ENCODE measurements around the gene SPTLC3. TPM values are rescaled to one million over a fixed set of nuclear protein-coding genes. Genes with fewer than 3 reads are reported as not detected.

SPTLC3 gene
- total and polyA plus RNA-seq, 2 of the 13 experiments (the other 11 are each of a cell fraction or from before 2014, with no cell fraction given): 20.5 to 95.6 TPM

GRCh38 chr20:13059398-13060136, 50.8 kb downstream of the SPTLC3 start (continued):
- TF ChIP-seq PAX8 (CRISPR knock-in tag; IDR thresholded peaks at IDR 0.05; ENCODE audit: borderline replicate concordance) (0 out of 2 replicates have a peak, but pooled peaks have one; percentile 42), ZNF615 (CRISPR knock-in tag; IDR thresholded peaks at IDR 0.05; ENCODE audit: borderline replicate concordance) (no peak), ZFP36L2 (CRISPR knock-in tag; IDR thresholded peaks at IDR 0.05) (no peak), ZNF775 (CRISPR knock-in tag; IDR thresholded peaks at IDR 0.05; ENCODE audit: borderline replicate concordance) (no peak), ZKSCAN5 (CRISPR knock-in tag; IDR thresholded peaks at IDR 0.05) (no peak), MIXL1 (CRISPR knock-in tag; IDR thresholded peaks at IDR 0.05) (peak; percentile 83), ZSCAN31 (CRISPR knock-in tag; IDR thresholded peaks at IDR 0.05; ENCODE audit: low read depth) (no peak), ZNF605 (CRISPR knock-in tag; IDR thresholded peaks at IDR 0.05) (peak; percentile 51; the same call in 1 of the 2 replicates), THYN1 (CRISPR knock-in tag; IDR thresholded peaks at IDR 0.05; ENCODE audit: borderline replicate concordance, low read depth) (peak; percentile 46; the same call in 1 of the 2 replicates), GATAD2A (CRISPR knock-in tag; IDR thresholded peaks at IDR 0.05) (no peak), SATB2 (CRISPR knock-in tag; IDR thresholded peaks at IDR 0.05) (no peak), ZNF543 (CRISPR knock-in tag; IDR thresholded peaks at IDR 0.05) (no peak), ZNF17 (CRISPR knock-in tag; IDR thresholded peaks at IDR 0.05) (no peak), JARID2 (CRISPR knock-in tag; IDR thresholded peaks at IDR 0.05; ENCODE audit: insufficient replicate concordance) (no peak)
- TF ChIP-seq, protein P1, sequence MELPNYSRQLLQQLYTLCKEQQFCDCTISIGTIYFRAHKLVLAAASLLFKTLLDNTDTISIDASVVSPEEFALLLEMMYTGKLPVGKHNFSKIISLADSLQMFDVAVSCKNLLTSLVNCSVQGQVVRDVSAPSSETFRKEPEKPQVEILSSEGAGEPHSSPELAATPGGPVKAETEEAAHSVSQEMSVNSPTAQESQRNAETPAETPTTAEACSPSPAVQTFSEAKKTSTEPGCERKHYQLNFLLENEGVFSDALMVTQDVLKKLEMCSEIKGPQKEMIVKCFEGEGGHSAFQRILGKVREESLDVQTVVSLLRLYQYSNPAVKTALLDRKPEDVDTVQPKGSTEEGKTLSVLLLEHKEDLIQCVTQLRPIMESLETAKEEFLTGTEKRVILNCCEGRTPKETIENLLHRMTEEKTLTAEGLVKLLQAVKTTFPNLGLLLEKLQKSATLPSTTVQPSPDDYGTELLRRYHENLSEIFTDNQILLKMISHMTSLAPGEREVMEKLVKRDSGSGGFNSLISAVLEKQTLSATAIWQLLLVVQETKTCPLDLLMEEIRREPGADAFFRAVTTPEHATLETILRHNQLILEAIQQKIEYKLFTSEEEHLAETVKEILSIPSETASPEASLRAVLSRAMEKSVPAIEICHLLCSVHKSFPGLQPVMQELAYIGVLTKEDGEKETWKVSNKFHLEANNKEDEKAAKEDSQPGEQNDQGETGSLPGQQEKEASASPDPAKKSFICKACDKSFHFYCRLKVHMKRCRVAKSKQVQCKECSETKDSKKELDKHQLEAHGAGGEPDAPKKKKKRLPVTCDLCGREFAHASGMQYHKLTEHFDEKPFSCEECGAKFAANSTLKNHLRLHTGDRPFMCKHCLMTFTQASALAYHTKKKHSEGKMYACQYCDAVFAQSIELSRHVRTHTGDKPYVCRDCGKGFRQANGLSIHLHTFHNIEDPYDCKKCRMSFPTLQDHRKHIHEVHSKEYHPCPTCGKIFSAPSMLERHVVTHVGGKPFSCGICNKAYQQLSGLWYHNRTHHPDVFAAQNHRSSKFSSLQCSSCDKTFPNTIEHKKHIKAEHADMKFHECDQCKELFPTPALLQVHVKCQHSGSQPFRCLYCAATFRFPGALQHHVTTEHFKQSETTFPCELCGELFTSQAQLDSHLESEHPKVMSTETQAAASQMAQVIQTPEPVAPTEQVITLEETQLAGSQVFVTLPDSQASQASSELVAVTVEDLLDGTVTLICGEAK (IDR thresholded peaks at IDR 0.05): no peak
- TF ChIP-seq, protein P1 (CRISPR knock-in tag; IDR thresholded peaks at IDR 0.05): no peak
- TF ChIP-seq, protein P2, sequence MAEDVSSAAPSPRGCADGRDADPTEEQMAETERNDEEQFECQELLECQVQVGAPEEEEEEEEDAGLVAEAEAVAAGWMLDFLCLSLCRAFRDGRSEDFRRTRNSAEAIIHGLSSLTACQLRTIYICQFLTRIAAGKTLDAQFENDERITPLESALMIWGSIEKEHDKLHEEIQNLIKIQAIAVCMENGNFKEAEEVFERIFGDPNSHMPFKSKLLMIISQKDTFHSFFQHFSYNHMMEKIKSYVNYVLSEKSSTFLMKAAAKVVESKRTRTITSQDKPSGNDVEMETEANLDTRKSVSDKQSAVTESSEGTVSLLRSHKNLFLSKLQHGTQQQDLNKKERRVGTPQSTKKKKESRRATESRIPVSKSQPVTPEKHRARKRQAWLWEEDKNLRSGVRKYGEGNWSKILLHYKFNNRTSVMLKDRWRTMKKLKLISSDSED (CRISPR knock-in tag; IDR thresholded peaks at IDR 0.05): no peak
- TF ChIP-seq, protein P3, sequence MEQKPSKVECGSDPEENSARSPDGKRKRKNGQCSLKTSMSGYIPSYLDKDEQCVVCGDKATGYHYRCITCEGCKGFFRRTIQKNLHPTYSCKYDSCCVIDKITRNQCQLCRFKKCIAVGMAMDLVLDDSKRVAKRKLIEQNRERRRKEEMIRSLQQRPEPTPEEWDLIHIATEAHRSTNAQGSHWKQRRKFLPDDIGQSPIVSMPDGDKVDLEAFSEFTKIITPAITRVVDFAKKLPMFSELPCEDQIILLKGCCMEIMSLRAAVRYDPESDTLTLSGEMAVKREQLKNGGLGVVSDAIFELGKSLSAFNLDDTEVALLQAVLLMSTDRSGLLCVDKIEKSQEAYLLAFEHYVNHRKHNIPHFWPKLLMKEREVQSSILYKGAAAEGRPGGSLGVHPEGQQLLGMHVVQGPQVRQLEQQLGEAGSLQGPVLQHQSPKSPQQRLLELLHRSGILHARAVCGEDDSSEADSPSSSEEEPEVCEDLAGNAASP (CRISPR knock-in tag; IDR thresholded peaks at IDR 0.05; ENCODE audit: borderline replicate concordance): no peak
